ENCODE measurements around the gene EYA2.
"Not testable (repeated sequence)": the region's sequence is repeated elsewhere in the genome, so short reads cannot be mapped to it uniquely, and the experiment has no call there.

EYA2 gene

GRCh38 chr20:47164140-47164539, 269.5 kb downstream of the EYA2 start:
- DNase-seq (ENCODE audit: low read depth in 2 of 2, low spot score in 1 of 2): no peak

- no peak for DNase-seq (ENCODE audit: low read depth in 2 of 2, low spot score in 1 of 2)
Observed at GRCh38 chr20:47165376-47165865, 270.8 kb downstream of the EYA2 start.

DNA sequence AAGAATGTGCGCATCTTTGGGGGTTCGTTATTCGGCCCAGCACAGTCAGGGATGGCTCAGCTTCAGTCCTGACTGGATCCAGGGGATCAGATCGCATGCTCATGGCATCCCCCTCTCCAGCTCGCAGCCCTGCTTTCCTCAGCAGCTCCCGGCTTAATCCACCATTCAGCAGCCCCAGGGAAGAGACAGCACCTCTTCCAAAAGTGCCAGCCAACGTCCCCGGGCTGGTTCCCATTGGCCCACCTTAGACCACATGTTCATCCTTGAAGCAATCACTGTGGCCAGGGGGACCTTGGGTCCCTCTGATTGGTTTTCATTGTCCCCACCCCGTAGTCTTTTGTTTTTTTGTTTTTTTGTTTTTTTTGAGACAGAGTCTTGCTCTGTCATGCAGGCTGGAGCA, 273.2 kb downstream of the EYA2 start:
- no peak for DNase-seq (ENCODE audit: low read depth in 2 of 2, low spot score in 1 of 2)

GRCh38 chr20:47172579-47172978, 277.9 kb downstream of the EYA2 start:
- no peak for DNase-seq (ENCODE audit: low read depth in 2 of 2, low spot score in 1 of 2)

GRCh38 chr20:47173596-47174216, 279.1 kb downstream of the EYA2 start:
- no peak for DNase-seq (ENCODE audit: low read depth in 2 of 2, low spot score in 1 of 2)

DNA sequence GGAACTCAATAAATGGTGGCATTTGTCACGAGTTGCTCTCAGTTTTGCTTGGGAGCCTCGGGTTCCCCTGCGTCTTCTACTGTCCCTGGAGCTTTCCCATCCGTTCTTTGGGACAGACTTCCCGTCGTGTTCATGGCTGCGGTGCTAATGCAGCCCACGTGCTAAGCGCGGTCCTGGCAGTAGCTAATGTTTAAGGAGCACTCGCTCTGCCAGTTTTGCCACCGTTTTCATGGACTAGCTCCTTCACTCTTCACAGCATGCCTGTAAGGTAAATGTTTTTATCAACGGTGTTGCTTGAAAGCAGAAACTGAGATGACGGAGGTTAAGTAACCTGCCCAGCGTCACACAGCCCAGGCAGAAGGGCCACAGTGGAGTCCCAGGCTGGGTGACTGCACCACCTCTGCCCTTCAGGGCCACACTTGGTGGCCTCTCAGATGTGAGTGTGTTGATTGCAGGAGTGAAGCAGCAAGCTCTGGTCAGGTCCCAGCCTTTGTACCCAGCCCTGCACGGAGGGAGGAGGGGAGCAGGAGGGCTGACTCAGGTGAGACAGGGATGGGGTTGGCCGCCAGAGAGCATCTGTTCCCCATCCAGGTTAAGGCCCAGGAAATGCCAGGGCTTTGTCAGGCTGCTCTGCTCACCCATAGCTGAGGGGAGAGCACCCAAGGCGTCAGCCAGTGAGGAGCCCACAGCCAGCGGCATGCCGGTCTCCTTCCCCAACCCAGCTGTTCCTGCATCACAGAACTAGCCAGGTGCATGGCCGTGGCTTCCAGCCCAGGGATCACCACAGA, 280.0 kb downstream of the EYA2 start:
- no peak for DNase-seq (ENCODE audit: low read depth in 2 of 2, low spot score in 1 of 2)

GRCh38 chr20:47175493-47175892, 280.9 kb downstream of the EYA2 start:
- no peak for DNase-seq (ENCODE audit: low read depth in 2 of 2, low spot score in 1 of 2)

- not testable (repeated sequence) for DNase-seq (ENCODE audit: low read depth in 2 of 2, low spot score in 1 of 2)
Observed at GRCh38 chr20:47176217-47176616, 281.6 kb downstream of the EYA2 start.

DNA sequence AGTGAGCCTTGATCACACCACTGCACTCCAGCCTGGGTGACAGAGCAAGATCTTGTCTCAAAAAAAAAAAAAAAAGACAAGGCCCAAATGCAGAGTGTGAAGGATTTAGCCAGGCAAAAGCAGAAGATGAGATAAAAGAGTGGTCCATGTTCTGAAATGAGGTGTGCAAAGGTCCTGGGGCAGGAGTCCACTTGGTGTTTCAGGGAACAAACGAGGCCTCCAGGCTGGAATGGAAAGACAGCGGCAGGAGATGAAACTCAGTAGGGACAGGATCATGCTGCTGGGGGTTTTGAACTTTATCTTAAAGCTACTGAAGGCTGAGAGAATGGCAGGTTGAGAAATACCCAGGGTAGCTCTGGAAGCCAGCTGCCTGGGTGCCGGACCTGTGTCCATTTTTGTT, 283.6 kb downstream of the EYA2 start:
- DNase-seq (ENCODE audit: low read depth in 2 of 2, low spot score in 1 of 2): no peak

DNA sequence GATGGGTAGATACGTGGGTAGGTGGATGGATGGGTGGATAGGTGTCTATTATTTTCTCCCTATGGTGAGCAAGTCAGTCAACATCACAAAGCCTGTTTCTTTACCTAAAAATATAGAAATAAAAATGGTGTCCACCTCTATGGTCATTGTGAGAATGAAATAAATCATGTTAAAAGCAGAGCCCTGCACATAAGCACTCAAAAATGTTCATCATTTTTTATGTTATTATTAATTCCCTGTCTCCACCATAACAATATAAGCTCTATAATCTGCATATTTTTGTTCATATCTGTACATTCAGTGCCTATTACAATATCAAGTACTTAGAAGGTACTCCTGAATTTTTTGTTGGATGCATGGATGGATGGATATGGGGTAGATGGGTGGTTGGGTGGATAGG, 284.2 kb downstream of the EYA2 start:
- DNase-seq (ENCODE audit: low read depth in 2 of 2, low spot score in 1 of 2): no peak

DNA sequence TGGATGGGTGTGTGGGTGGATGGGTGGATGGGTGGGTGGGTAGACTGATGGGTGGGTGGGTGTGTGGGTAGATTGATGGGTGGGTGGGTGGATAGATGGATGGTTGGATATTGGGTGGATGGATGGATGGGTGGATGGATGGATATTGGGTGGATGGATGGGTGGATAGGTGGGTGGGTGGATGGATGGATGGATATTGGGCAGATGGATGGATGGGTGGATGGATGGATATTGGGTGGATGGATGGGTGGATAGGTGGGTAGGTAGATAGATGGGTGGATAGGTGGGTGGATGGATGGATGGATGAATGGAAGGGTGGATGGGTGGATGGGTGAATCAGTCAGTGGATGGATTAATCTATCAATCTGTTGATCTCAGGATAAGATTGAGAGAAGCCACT, 284.6 kb downstream of the EYA2 start:
- DNase-seq (ENCODE audit: low read depth in 2 of 2, low spot score in 1 of 2): no peak

- DNase-seq (ENCODE audit: low read depth in 2 of 2, low spot score in 1 of 2): no peak
Observed at GRCh38 chr20:47181056-47181862, 286.6 kb downstream of the EYA2 start.

DNA sequence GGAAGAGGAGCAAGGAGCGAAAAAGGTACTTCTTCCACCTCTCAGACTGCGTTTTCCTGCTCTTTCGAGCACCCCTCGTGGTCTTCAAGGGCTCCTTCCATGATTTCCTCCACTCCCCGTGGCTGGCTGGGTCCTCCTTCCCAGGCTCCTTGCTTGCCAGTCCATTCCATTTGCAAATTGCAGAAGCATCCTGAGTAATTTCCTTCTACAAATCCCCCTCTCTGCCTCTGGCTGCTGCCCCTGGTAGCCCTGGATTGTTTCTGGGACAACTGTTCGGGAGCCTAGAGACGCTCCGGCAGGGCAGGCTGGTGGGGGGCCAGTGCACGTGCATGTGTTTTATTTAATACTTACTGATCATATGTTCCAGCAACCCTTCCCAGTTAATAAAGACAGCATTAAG, 288.7 kb downstream of the EYA2 start:
- no peak for DNase-seq (ENCODE audit: low read depth in 2 of 2, low spot score in 1 of 2)

- no peak for DNase-seq (ENCODE audit: low read depth in 2 of 2, low spot score in 1 of 2)
Observed at GRCh38 chr20:47187450-47188195, 293.0 kb downstream of the EYA2 start.

DNA sequence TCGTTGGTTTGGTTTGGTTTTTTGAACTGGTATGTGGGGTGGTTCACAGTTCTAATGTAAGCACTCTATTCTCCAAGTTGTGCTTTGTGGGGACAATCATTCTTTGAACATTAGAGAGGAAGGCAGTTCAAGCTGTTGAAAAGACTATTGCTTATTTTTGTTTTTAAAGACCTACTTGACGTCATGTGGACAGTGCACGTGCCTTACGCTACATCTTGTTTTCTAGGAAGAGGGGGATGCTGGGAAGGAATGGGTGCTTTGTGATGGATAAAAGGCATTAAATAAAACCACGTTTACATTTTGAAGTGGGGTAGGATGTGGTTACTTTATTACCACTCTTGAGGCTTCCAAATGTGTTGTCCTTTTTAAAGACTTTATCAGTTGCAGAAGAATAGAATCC, 293.9 kb downstream of the EYA2 start:
- no peak for DNase-seq (ENCODE audit: low read depth in 2 of 2, low spot score in 1 of 2)

DNA sequence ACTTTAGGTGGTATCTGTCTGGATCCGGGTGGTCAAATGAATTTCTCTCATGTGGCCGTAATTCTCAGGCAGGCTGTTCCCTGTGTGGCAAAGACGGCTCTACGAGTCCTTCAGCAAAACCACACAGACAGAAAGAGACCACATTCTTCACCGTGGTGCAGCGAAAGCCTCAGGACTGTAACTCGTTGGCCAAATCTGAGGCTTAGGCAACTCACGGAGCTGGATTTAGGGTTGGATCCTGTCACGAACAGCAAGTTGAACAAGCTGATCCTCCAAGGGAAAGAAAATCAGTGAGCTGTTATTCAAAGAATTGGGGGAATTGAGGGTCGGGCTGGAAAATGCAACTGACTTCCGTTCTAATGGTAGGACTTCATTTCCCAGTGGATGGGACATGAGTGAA, 294.4 kb downstream of the EYA2 start:
- no peak for DNase-seq (ENCODE audit: low read depth in 2 of 2, low spot score in 1 of 2)

DNA sequence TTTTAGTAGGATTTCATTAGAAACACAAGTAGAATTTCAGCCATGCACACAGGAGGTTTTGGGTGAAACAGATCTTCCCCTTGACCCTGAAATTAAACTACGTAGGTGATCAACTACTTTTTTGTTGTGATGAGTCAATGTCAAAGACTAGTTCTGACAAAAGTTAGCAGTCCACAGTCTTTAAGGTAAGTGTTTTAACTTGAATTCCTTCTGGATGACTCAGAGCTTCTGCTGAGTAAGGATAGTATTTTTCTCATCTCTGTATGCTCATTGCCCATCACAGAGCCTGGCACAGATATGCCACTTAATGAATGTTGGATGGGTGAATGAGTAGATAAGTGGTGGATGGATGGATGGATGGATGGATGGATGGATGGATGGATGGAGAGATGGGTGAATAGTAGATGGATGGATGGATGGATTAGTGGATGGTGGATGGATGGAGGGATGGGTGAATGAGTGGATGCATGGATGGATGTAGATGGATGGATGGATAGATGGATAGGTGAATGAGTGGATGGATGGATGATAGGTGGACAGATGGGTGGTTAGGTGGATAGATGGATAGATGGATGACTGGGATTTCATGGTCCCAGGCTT, 296.5 kb downstream of the EYA2 start:
- no peak for DNase-seq (ENCODE audit: low read depth in 2 of 2, low spot score in 1 of 2)

GRCh38 chr20:47191956-47192355, 297.3 kb downstream of the EYA2 start:
- DNase-seq (ENCODE audit: low read depth in 2 of 2, low spot score in 1 of 2): no peak

GRCh38 chr20:47195573-47195972, 300.9 kb downstream of the EYA2 start:
- no peak for DNase-seq (ENCODE audit: low read depth in 2 of 2, low spot score in 1 of 2)

Data from stimulated activated CD8-positive, alpha-beta memory T cell treated with anti-CD3 and anti-CD28 coated beads, Interleukin-4, amount 100 ng/mL, for 1 hour (primary cell).